Posterior vena cava (tissue), 2 donors: Measurements from ENCODE around the gene ASTN1. TPM values are rescaled to one million over a fixed set of nuclear protein-coding genes. Genes with fewer than 3 reads are reported as not detected.

Source experiments
- DNase-seq: peaks from one replicate; pipeline ENCODE4 v3.0.0-alpha.2; 2020; ENCODE audit warnings: low spot score
- intact Hi-C, 2 donors: fragments of 100-400 bp; cut with DNase I; formaldehyde crosslinking; loops; one replicate each; pipeline versions ENCODE4 v1.14.1 to v1.14.2; 2022 to 2023
- total RNA-seq, 2 donors: library from RNA; stranded (reverse); fragmentation: NEBNext Ultra II Directional; extraction: Animal tissue kit (Norgen Biotek cat#: 25700); gene quantifications; one replicate each; pipeline ENCODE4 v1.2.1, GENCODE V29; 2021
- donor health status: DM: yes; HTN: yes; CAD: no.
- donor health status: DM: yes; HTN: yes; CAD: no.

ASTN1 gene
- total RNA-seq, 2 donors from 2014 or later = 0.14 to 0.19 TPM

DNA sequence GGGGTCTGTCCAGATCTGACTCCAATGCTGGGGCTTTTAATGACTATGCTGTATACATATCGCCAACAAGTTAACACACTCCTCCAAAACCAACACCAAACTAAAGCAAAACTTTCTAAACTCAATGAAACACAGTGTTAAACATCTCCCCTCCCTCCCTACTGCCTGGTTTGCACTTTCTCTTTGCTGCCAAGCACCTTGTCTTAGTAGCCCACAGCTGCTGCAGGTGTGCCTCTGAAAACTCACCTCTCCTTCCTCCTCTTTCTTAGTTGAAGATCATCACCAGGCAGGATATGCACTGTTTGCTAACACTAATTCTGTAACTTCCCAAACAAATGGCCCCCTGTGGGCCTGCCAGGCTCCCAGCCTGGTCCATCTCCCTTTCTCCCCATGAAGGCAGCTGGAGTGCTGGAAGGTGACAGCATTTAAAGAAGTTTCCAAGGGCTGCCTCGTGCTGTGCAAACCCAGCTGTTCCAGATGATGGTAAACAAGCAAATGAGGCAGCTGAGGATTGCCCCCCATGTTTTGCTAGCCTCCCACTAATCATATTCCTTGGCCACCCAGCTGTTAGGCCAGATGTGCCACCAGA lies 213.7 kb downstream of the ASTN1 start:
- intact Hi-C loops = no loop called here

GRCh38 chr1:176949033-176949662 lies 215.4 kb downstream of the ASTN1 start:
- intact Hi-C loops = no loop called here
- DNase-seq = no peak

More for the DNA sequence above, 213.7 kb downstream of the ASTN1 start:
- no peak for DNase-seq

DNA sequence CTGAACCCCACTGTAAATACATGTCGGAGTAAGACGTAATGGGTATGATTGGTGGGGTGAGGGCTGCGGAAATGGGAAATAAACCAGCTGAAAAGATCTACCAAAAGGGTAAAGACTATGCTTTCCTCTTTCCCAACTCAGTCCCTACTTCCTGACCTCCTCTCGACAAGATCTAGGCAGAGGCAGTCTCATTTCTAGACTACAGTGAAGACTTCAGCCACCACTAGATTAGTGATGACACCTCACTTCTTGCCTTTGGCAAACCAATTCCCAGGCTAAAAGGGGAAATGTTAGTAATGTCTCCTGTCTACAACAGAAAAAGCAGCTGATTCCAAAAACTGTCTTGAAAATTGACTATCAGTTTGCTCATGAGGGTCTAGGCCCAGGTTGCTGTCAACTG lies 219.9 kb downstream of the ASTN1 start:
- no peak for DNase-seq
- intact Hi-C loops = no loop called here

- intact Hi-C loops = no loop called here
- no peak for DNase-seq
These were observed 220.7 kb downstream of the ASTN1 start for GRCh38 chr1:176943783-176944182.

- intact Hi-C loops = no loop called here
- DNase-seq = no peak
These were observed 222.2 kb downstream of the ASTN1 start for GRCh38 chr1:176942346-176942745.

GRCh38 chr1:176939993-176940392 lies 224.5 kb downstream of the ASTN1 start:
- intact Hi-C loops = no loop called here
- no peak for DNase-seq

- intact Hi-C loops = loop anchor here in 1 of 2 donors (1.0 kb wide), 1 partner anchor 29 kb away; no protein-coding TSS in a partner anchor
- DNase-seq = no peak
These were observed 226.1 kb downstream of the ASTN1 start for GRCh38 chr1:176938375-176938774.

DNA sequence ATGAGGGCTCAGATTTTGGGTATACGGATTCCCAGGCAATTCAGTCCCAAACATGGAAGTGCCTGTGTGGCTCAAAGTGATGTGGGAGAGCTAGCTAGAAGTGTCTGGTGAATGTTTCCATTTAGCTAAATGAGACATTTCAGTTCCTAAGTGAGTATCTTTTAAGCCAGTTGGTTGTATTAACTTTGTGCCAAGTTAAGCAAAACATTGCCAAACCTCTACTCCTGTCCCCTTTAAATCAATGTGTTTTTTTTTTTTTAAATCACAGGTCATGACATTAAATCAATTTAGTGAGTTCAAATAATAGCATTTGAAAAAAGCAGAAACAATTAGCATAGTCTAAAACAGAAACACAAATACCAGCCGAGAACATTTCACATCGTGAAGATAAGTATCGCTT lies 230.1 kb downstream of the ASTN1 start:
- intact Hi-C loops = no loop called here
- no peak for DNase-seq

DNA sequence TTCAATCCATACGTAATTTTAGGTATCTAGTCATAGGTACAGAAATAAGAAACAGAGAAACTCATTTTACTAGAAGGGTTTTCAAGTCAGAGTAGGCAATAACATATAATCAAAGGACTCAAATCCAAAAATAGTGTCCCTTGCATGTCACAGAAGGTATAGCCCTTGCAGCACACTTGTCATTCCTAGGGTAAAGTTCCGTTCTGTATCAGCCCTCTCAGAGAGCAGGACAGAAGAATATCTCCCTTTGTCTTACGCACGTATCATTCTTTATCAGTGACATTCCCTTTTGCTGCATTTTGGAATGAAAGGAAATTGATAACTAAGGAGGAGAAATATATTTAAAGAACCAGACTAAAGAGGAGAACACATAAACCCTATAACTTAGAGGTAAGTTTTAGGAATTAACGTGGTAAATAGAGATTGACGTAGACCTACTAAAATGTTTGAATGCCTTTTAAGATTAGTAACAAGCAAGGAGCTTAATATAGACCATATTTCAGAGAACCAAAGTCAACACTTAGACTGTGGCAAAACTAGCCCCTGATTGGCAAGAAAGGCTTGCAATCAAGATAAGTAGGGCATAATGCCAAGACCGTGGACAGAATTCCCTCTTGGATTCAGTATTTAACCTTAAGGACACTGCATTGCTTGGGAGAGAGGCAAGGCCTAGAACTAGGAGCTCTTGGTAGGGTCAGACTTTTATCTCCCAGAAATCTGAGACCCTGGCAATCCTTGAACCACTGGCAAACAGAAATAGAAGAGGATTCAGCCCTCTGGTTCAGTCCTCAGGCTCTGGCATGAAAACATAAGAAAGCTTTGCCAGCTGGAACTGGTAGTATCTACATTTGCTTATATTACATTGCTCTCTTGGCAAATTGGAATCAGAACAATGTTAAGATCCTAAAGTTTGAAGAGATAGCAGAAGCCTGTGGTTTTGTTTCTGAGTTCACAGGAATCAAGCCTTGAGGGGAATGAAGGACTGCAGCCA lies 232.1 kb downstream of the ASTN1 start:
- intact Hi-C loops = no loop called here
- DNase-seq = no peak

- intact Hi-C loops = no loop called here
These were observed 233.0 kb downstream of the ASTN1 start for GRCh38 chr1:176931526-176931925.

GRCh38 chr1:176926330-176927086 lies 238.0 kb downstream of the ASTN1 start:
- no peak for DNase-seq
- intact Hi-C loops = no loop called here

More at GRCh38 chr1:176931526-176931925, 233.0 kb downstream of the ASTN1 start:
- no peak for DNase-seq

DNA sequence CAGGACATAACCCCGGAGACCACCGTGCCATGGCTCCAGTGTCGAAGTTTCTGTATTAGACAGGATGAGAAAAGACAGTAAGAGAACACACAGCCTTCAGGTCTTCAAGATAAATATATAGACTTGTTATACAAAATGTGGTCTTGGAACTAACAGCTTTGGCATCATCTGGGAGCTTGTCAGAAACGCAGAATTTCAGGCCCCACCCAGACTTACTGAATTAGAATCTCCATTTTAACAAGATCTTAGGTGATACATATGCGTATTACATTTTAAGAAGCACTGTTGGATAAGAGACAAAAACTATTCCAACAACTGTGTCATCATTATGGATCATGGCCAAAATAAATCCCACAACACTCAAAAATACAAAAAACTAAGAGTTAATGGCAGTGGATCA lies 239.3 kb downstream of the ASTN1 start:
- no peak for DNase-seq
- intact Hi-C loops = no loop called here

DNA sequence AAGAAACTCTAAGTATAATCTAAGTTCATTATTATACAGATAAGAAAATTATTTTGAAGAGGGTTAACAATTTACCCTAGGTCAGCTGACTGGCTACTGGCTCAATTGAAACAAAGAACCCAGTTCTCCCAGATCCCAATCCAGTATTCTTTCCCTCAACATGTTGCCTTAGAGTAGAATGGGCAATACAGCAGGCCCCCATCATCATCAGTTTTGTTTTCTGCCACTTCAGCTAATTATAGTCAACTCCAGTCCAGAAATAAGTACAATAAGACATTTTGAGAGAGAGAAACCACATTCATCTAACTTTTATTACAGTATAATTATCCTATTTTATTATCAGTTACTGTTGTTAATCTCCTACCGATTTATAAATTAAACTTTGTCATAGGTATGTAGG lies 241.2 kb downstream of the ASTN1 start:
- intact Hi-C loops = no loop called here
- no peak for DNase-seq

DNA sequence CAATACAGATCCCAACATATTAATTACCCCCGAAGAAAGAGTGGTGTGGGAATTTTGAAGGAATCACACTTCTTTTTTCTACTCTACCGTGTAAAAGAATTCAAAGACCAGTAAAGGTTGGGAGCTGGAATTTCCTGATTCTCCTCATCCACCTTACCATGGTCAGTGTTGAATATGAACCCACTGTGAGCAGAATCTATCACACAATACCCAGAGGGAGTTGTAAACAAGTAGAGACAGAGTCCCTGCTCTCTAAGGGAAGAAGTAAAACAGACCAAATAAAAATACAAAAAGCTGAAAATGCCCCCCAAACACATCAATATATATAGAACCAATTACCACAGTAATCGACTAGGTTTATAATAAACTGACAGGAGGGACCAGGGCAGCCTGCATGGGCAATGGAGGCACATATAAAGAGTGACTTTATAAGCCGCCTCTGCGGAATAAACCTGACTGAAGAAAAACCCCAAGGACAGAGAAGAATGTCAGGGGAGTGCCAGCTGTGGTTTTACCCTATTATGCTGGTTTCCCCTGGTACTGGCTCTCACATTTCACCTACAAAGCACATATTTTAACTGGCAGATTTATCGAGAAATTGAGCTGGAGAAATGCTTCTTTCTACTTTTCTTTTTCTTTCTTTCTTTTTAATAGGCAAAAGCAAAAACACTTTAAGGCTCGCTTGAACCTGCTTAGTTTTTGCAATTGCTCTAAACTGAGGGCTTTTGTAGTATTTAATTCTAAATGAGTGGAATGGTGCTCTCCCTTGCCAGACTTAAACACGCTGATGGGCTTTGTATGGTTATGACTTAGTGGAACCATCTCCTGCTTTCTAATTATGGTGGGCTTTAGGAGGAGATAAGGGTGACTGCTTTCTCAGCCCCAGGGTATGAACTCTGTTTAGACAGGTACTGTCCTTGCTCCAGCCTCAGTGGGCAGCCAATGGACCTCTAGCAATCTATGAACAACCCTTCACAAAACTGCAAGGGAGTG lies 244.8 kb downstream of the ASTN1 start:
- intact Hi-C loops = no loop called here
- DNase-seq = no peak

DNA sequence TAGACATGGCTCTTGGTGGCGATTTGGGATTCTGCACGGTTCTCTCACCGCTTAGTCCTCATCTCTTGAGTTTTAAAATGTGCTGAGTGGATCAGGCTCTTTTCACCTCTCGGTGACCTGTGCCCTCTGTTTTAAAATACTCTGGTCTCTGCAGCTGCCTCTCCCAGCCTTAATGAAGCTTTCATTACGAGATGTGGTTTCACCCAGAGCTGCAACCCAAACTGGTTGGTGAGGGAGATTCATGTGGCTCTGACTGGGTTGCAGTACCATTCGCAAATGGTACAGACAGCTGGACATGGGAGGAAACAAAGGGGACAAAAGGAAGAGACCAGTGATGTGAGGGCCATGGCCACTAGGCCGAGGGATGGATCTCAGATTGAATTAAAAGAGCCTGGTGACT lies 258.9 kb downstream of the ASTN1 start:
- DNase-seq = no peak
- intact Hi-C loops = no loop called here

GRCh38 chr1:176904057-176904751 lies 260.3 kb downstream of the ASTN1 start:
- intact Hi-C loops = no loop called here
- DNase-seq = no peak

DNA sequence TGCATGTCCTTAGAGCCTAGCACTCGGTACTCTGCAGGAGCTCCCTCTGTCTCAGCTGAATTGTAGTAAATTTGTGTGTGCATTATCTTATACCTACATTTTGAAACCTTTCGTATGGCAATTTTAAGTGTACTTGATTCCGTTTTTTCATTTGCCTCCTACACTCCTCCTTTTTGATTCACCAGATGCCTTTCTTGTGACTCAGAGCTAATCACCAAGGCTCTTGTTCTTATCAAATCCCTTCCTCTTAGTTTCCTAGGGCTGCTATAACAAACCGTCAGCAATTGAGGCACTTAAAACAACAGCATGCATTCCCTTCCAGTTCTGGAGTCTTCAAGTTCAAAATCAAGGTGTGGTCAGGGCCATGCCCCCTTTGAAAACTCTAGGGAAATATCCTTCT lies 261.0 kb downstream of the ASTN1 start:
- intact Hi-C loops = no loop called here
- DNase-seq = no peak

GRCh38 chr1:176899321-176899720 lies 265.2 kb downstream of the ASTN1 start:
- intact Hi-C loops = loop anchor here (5.0 to 10.0 kb wide), 4 partner anchors 285 to 1048 kb away; no protein-coding TSS in a partner anchor
- no peak for DNase-seq
